Measurements from ENCODE around the gene KIF24.
"Not testable (repeated sequence)": the region's sequence is repeated elsewhere in the genome, so short reads cannot be mapped to it uniquely, and the experiment has no call there.

DNA sequence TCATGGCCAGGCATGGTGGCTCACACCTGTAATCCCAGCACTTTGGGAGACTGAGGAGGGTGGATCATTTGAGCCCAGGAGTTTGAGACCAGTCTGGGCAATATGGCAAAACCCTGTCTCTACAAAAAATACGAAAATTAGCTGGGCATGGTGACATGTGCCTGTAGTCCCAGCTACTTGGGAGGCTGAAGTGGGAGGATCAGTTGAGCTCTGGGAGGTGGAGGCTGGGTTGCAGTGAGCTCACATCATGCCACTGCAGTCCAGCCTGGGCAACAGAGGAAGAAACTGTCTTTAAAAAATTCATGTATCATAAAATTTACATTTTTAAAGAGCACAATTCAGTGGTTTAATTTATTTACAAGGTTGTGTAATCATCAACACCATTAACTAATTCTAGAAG is 23.9 kb upstream of the KIF24 start:
- TF ChIP-seq, protein P1, sequence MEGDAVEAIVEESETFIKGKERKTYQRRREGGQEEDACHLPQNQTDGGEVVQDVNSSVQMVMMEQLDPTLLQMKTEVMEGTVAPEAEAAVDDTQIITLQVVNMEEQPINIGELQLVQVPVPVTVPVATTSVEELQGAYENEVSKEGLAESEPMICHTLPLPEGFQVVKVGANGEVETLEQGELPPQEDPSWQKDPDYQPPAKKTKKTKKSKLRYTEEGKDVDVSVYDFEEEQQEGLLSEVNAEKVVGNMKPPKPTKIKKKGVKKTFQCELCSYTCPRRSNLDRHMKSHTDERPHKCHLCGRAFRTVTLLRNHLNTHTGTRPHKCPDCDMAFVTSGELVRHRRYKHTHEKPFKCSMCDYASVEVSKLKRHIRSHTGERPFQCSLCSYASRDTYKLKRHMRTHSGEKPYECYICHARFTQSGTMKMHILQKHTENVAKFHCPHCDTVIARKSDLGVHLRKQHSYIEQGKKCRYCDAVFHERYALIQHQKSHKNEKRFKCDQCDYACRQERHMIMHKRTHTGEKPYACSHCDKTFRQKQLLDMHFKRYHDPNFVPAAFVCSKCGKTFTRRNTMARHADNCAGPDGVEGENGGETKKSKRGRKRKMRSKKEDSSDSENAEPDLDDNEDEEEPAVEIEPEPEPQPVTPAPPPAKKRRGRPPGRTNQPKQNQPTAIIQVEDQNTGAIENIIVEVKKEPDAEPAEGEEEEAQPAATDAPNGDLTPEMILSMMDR (IDR thresholded peaks at IDR 0.05): not testable (repeated sequence)
- not testable (repeated sequence) for TF ChIP-seq POLR2A (IDR thresholded peaks at IDR 0.05; ENCODE audit: low read depth); POLR2AphosphoS5 (IDR thresholded peaks at IDR 0.05); EP300 (IDR thresholded peaks at IDR 0.05)

Data from esophagus muscularis mucosa (tissue), 4 donors.